B cell (primary cell): Measurements from ENCODE around the gene EIF2D. TPM values are rescaled to one million over a fixed set of nuclear protein-coding genes. Genes with fewer than 3 reads are reported as not detected.

ENCODE experiments used
- polyA plus RNA-seq: library from polyadenylated mRNA; depleted of rRNA; stranded (reverse); fragments of >200 nt; gene quantifications from 2 replicates; pipeline ENCODE4 v1.2.3, GENCODE V29; 2012
- total RNA-seq, 2 donors: library from RNA; stranded (reverse); fragments of 120-200 nt in 1 of 2; gene quantifications; 1 replicate in 1 of 2; 2 replicates in 1 of 2; pipeline versions ENCODE4 v1.2.3 to v1.2.4, GENCODE V29; 2013 to 2022

The EIF2D gene
- total and polyA plus RNA-seq, 2 donors (not counting 1 experiment from before 2014, with no cell fraction given) = 62.2 to 64.9 TPM

Other genes starting within 250 kb of the EIF2D start
- gene IKBKE, start 142.0 kb downstream of the EIF2D start, total RNA-seq = 40.5 and 40.8 TPM in 2 replicates
- 36.1 and 55.4 TPM in 2 replicates for gene IKBKE, start 142.0 kb downstream of the EIF2D start, polyA plus RNA-seq
- 144 and 146 TPM in 2 replicates for gene RASSF5, start 104.9 kb downstream of the EIF2D start, total RNA-seq
- gene RASSF5, start 104.9 kb downstream of the EIF2D start, polyA plus RNA-seq = 69.7 and 86.3 TPM in 2 replicates
- 0.30 and 0.80 TPM in 2 replicates for gene DYRK3, start 23.1 kb upstream of the EIF2D start, total RNA-seq
- 0.25 TPM in 1 of 2 replicates, not detected in the other for gene DYRK3, start 23.1 kb upstream of the EIF2D start, polyA plus RNA-seq
- gene MAPKAPK2, start 72.4 kb upstream of the EIF2D start, total RNA-seq = 85.8 and 91.1 TPM in 2 replicates
- gene MAPKAPK2, start 72.4 kb upstream of the EIF2D start, polyA plus RNA-seq = 60.3 and 113 TPM in 2 replicates
- gene IL19, start 158.3 kb upstream of the EIF2D start, total RNA-seq = 0.24 and 0.27 TPM in 2 replicates
- gene IL19, start 158.3 kb upstream of the EIF2D start, polyA plus RNA-seq = not detected in 2 replicates
- gene IL10, start 160.0 kb upstream of the EIF2D start, total RNA-seq = 0.63 and 0.69 TPM in 2 replicates
- gene IL10, start 160.0 kb upstream of the EIF2D start, polyA plus RNA-seq = 0.37 TPM in 1 of 2 replicates, not detected in the other